H1 (cell line): Measurements from ENCODE around the gene CPED1. TPM values are rescaled to one million over a fixed set of nuclear protein-coding genes. Genes with fewer than 3 reads are reported as not detected.

Source experiments
- CTCF ChIA-PET: fragments of 300-600 bp; sonication (Branson Sonifier 250); formaldehyde crosslinking; loops from one replicate; lab custom pipeline; 2021; ENCODE audit not compliant: partially characterized antibody; lab: Charles Lee
- POLR2A ChIA-PET: fragments of 300-600 bp; sonication (Branson Sonifier 250); formaldehyde crosslinking; loops from one replicate; lab custom pipeline; 2021; ENCODE audit warnings: inconsistent platforms; ENCODE audit not compliant: partially characterized antibody; lab: Charles Lee
- DNase-seq, 2 experiments: peaks; one replicate each; pipeline versions ENCODE4 v3.0.0 to v3.0.0-alpha.2; 2010 to 2022; ENCODE audit warnings: low spot score in 2 of 2, low read depth in 1 of 2, mixed read lengths in 1 of 2
- FAIRE-seq: peaks from 2 replicates; lab custom pipeline; 2011; peaks lifted over from hg19 to GRCh38; lab: Jason Lieb, UNC
- H2AFZ ChIP-seq: 2 replicates; pipeline ENCODE4 v1.8.1; 2012; ENCODE audit warnings: low read length, inconsistent platforms
- H2AK5ac ChIP-seq: 2 replicates; pipeline ENCODE4 v1.6.1; 2013; ENCODE audit warnings: low read depth, low read length
- H2BK120ac ChIP-seq: replicated peaks from 2 replicates; pipeline ENCODE3; 2013; ENCODE audit warnings: low read depth, low read length, inconsistent platforms
- H2BK12ac ChIP-seq: 2 replicates; pipeline ENCODE4 v1.6.1; 2013; ENCODE audit warnings: low read depth, low read length
- H2BK15ac ChIP-seq: 2 replicates; pipeline ENCODE4 v1.6.1; 2013; ENCODE audit warnings: low read length
- H2BK20ac ChIP-seq: 2 replicates; pipeline ENCODE4 v1.6.1; 2013; ENCODE audit warnings: low read length
- H2BK5ac ChIP-seq: 2 replicates; pipeline ENCODE4 v1.6.1; 2013; ENCODE audit warnings: low read depth, low read length
- H3K14ac ChIP-seq: 2 replicates; pipeline ENCODE4 v1.6.1; 2013; ENCODE audit warnings: inconsistent platforms; ENCODE audit not compliant: insufficient read length
- H3K18ac ChIP-seq: 2 replicates; pipeline ENCODE4 v1.6.1; 2013; ENCODE audit warnings: low read length; ENCODE audit errors: extremely low read depth
- H3K23ac ChIP-seq: 2 replicates; pipeline ENCODE4 v1.6.1; 2013; ENCODE audit warnings: inconsistent platforms; ENCODE audit not compliant: insufficient read length
- H3K23me2 ChIP-seq: 2 replicates; pipeline ENCODE4 v1.6.1; 2013; ENCODE audit warnings: low read depth, low read length
- H3K27ac ChIP-seq: 2 replicates; pipeline ENCODE4 v1.6.1; 2011; ENCODE audit warnings: low read depth, low read length, inconsistent platforms
- H3K27me3 ChIP-seq, 4 experiments: replicated peaks in 1 of 4; 1 replicate in 1 of 4; 2 replicates in 3 of 4; pipeline versions ENCODE4 v1.6.1 to v1.8.1; 2011 to 2013; ENCODE audit warnings: low read length in 3 of 4, mild to moderate bottlenecking in 3 of 4, inconsistent platforms in 2 of 4, mixed read lengths in 2 of 4, moderate library complexity in 1 of 4; ENCODE audit not compliant: control insufficient read depth in 3 of 4, insufficient read depth in 3 of 4; ENCODE audit errors: extremely low read depth in 1 of 4
- H3K36me3 ChIP-seq, 4 experiments: 2 replicates each; pipeline versions ENCODE4 v1.6.1 to v1.8.1; 2011 to 2013; ENCODE audit warnings: mild to moderate bottlenecking in 4 of 4, low read length in 3 of 4, moderate library complexity in 2 of 4, control low read depth in 1 of 4, inconsistent platforms in 1 of 4; ENCODE audit not compliant: insufficient read depth in 4 of 4, control insufficient read depth in 2 of 4
- H3K4ac ChIP-seq: replicated peaks from 2 replicates; pipeline ENCODE3; 2013; ENCODE audit warnings: low read length, low read depth, mixed read lengths, inconsistent platforms; ENCODE audit not compliant: insufficient read length
- H3K4me1 ChIP-seq, 4 experiments: replicated peaks in 1 of 4; 1 replicate in 1 of 4; 2 replicates in 3 of 4; pipeline versions ENCODE4 v1.6.1 to v1.8.1; 2011 to 2013; ENCODE audit warnings: low read length in 3 of 4, inconsistent platforms in 2 of 4, mixed read lengths in 1 of 4; ENCODE audit not compliant: insufficient read depth in 4 of 4, control insufficient read depth in 3 of 4
- H3K4me2 ChIP-seq, 2 experiments: 2 replicates each; pipeline versions ENCODE4 v1.6.1 to v1.8.1; 2011 to 2013; ENCODE audit warnings: low read depth in 2 of 2, low read length in 2 of 2, control low read depth in 1 of 2, inconsistent platforms in 1 of 2, mild to moderate bottlenecking in 1 of 2; ENCODE audit not compliant: insufficient read depth in 1 of 2
- H3K4me3 ChIP-seq, 4 experiments: fragments of 200-600, 300-600 bp in 1 of 4; sonication (generic), shearing (Covaris generic), sonication (Bioruptor Twin) in 1 of 4; 2 replicates each; pipeline versions ENCODE4 v1.5.1 to v1.8.1; 2011 to 2016; ENCODE audit warnings: low read length in 4 of 4, low read depth in 3 of 4, control low read depth in 2 of 4, inconsistent platforms in 2 of 4, mild to moderate bottlenecking in 2 of 4, mixed read lengths in 1 of 4, moderate library complexity in 1 of 4; ENCODE audit not compliant: insufficient read depth in 2 of 4; ENCODE audit errors: extremely low read depth in 1 of 4
- H3K56ac ChIP-seq: replicated peaks from 2 replicates; pipeline ENCODE3; 2013; ENCODE audit warnings: low read depth, mild to moderate bottlenecking, mixed read lengths, low read length, inconsistent platforms; ENCODE audit not compliant: insufficient read length
- H3K79me1 ChIP-seq: 2 replicates; pipeline ENCODE4 v1.6.1; 2013; ENCODE audit warnings: low read depth, low read length, control low read depth
- H3K79me2 ChIP-seq, 2 experiments: 2 replicates each; pipeline versions ENCODE4 v1.6.1 to v1.8.1; 2012 to 2013; ENCODE audit warnings: low read length in 2 of 2, mild to moderate bottlenecking in 2 of 2, inconsistent platforms in 1 of 2; ENCODE audit not compliant: insufficient read depth in 2 of 2, control insufficient read depth in 1 of 2
- H3K9ac ChIP-seq, 4 experiments: replicated peaks in 1 of 4; 1 replicate in 1 of 4; 2 replicates in 3 of 4; pipeline versions ENCODE4 v1.6.1 to v1.8.1; 2011 to 2013; ENCODE audit warnings: low read depth in 3 of 4, low read length in 3 of 4, control low read depth in 2 of 4, mild to moderate bottlenecking in 2 of 4, moderate library complexity in 2 of 4, inconsistent platforms in 1 of 4; ENCODE audit errors: extremely low read depth in 1 of 4
- H3K9me3 ChIP-seq, 2 experiments: 2 replicates each; pipeline versions ENCODE4 v1.6.1 to v1.8.1; 2012 to 2013; ENCODE audit warnings: mild to moderate bottlenecking in 2 of 2, moderate library complexity in 2 of 2, control low read depth in 1 of 2, inconsistent platforms in 1 of 2, low read depth in 1 of 2, low read length in 1 of 2, mixed read lengths in 1 of 2; ENCODE audit not compliant: insufficient read depth in 2 of 2
- H4K20me1 ChIP-seq, 2 experiments: replicated peaks in 1 of 2; 2 replicates each; pipeline versions ENCODE3 to v1.8.1; 2011 to 2013; ENCODE audit warnings: inconsistent platforms in 2 of 2, low read length in 2 of 2, mild to moderate bottlenecking in 1 of 2; ENCODE audit not compliant: insufficient read depth in 2 of 2, control insufficient read depth in 1 of 2
- H4K5ac ChIP-seq: 2 replicates; pipeline ENCODE4 v1.6.1; 2013; ENCODE audit warnings: low read length, low read depth, mixed read lengths, inconsistent platforms; ENCODE audit not compliant: insufficient read length
- H4K8ac ChIP-seq: 2 replicates; pipeline ENCODE4 v1.8.0; 2013; ENCODE audit warnings: mild to moderate bottlenecking, moderate library complexity, low read length, inconsistent platforms; ENCODE audit not compliant: insufficient read depth; ENCODE audit errors: extremely low read depth
- H4K91ac ChIP-seq: replicated peaks from 2 replicates; pipeline ENCODE3; 2013; ENCODE audit warnings: low read length, mixed read lengths, inconsistent platforms; ENCODE audit not compliant: insufficient read length
- JUN ChIP-seq: IDR thresholded peaks from 2 replicates; pipeline ENCODE4 v1.6.1; 2011; ENCODE audit warnings: low read depth, mild to moderate bottlenecking, improper control_type of control experiment, low read length
- JUND ChIP-seq: IDR thresholded peaks from 2 replicates; pipeline ENCODE4 v1.6.1; 2011; ENCODE audit warnings: mild to moderate bottlenecking, improper control_type of control experiment, low read length
- KDM5A ChIP-seq: fragments of 200-600 bp; IDR thresholded peaks from 2 replicates; pipeline ENCODE4 v1.7.1; 2012; ENCODE audit warnings: mild to moderate bottlenecking, low read length, inconsistent platforms, mixed read lengths
- SIN3A ChIP-seq, 2 experiments: IDR thresholded peaks in 1 of 2; conservative IDR thresholded peaks in 1 of 2; 2 replicates each; pipeline ENCODE4 v1.6.1; 2011 to 2012; ENCODE audit warnings: low read length in 2 of 2, improper control_type of control experiment in 1 of 2, low read depth in 1 of 2, mild to moderate bottlenecking in 1 of 2
- WGBS, 2 experiments: shearing (Covaris generic) in 1 of 2; methylation state at CpG; one replicate each; pipeline versions ENCODE4 v1.1.6 to v1.1.7; 2013 to 2015; ENCODE audit warnings: low lambda C conversion rate in 2 of 2, mixed read lengths in 2 of 2, inconsistent platforms in 1 of 2, low coverage in 1 of 2, missing lambda C conversion rate in 1 of 2; ENCODE audit not compliant: insufficient replicate concordance in 2 of 2, insufficient coverage in 1 of 2, insufficient read length in 1 of 2; ENCODE audit errors: extremely low coverage in 1 of 2, missing lambda C conversion rate in 1 of 2; 5-methylcytosine and 5-hydroxymethylcytosine counted together
- polyA plus RNA-seq, 7 experiments: library from polyadenylated mRNA; depleted of rRNA in 3 of 7; stranded (reverse) in 5 of 7; unstranded in 2 of 7; fragments of >200 nt in 5 of 7; fragments of 200-250 nt in 2 of 7; gene quantifications; 1 replicate in 5 of 7; 2 replicates in 1 of 7; 4 replicates in 1 of 7; pipeline versions ENCODE4 v1.2.1 to v1.2.3, GENCODE V29; 2011 to 2013; ENCODE audit warnings: missing spikeins in 2 of 7, mixed read lengths in 2 of 7
- total RNA-seq: library from RNA; stranded (reverse); fragmentation: NEBNext Ultra II Directional; extraction: Animal tissue kit (Norgen Biotek cat#: 25700); gene quantifications from 2 replicates; pipeline ENCODE4 v1.2.1, GENCODE V29; 2021

The CPED1 gene
- total and polyA plus RNA-seq, 2 of the 8 experiments (the other 6 are each of a cell fraction or from before 2014, with no cell fraction given): 0.08 to 0.39 TPM

DNA sequence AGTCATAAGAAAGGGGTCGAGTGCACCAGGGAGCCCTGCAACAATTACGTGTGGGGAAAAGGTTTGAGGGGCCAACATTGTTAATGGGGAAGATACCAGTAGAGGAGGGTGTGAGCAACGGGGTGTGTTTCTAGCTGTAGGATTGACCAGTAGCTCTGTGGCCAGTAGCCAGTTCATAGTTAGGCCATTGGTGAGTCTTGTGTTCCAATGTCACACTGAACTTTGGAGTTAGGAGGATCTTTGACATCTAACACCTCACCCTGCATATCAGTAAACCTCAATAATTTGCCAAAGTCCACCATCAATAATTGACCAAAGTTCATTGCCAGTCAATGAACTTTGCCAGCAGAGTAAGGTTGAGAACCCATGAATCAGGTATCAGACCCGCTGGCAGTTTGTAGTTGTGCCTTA lies 168.8 kb downstream of the CPED1 start:
- no peak overlapping the region for H3K14ac ChIP-seq
- no peak overlapping the region for H3K56ac ChIP-seq
- no peak overlapping the region for H4K8ac ChIP-seq
- no peak for FAIRE-seq
- no peak overlapping the region for H3K4me3 ChIP-seq
- H3K23me2 ChIP-seq: no peaks in the 10 kb centered on the region
- no peaks in the 10 kb centered on the region for H3K79me1 ChIP-seq
- no peak overlapping the region for H2BK20ac ChIP-seq
- ChIA-PET CTCF (no interaction called here), POLR2A (no interaction called here)
- H3K4me1 ChIP-seq: no peaks in the 10 kb centered on the region
- H3K79me2 ChIP-seq: no peaks in the 10 kb centered on the region
- H3K27me3 ChIP-seq: no peaks in the 10 kb centered on the region
- no peak overlapping the region for H3K18ac ChIP-seq
- no peak overlapping the region for H2AFZ ChIP-seq
- no peak overlapping the region for H2BK120ac ChIP-seq
- no peak overlapping the region for H2BK15ac ChIP-seq
- no peak overlapping the region for H3K4me2 ChIP-seq
- H2AK5ac ChIP-seq: no peak overlapping the region
- H2BK12ac ChIP-seq: no peak overlapping the region
- H4K91ac ChIP-seq: no peak overlapping the region
- no peaks in the 10 kb centered on the region for H3K36me3 ChIP-seq
- no peak overlapping the region for H3K4ac ChIP-seq
- no peak overlapping the region for H3K27ac ChIP-seq
- no peak overlapping the region for H2BK5ac ChIP-seq
- H3K23ac ChIP-seq: no peak overlapping the region
- H3K9ac ChIP-seq: no peak overlapping the region
- WGBS, 2 experiments: 75% methylated on average over 4 of the region's 4 CpGs; no CpG with 5 or more reads in 1 of the 2 experiments
- H4K5ac ChIP-seq: no peak overlapping the region
- H4K20me1 ChIP-seq: no peaks in the 10 kb centered on the region
- TF ChIP-seq JUN: no peak
- no peak for TF ChIP-seq SIN3A (conservative IDR thresholded peaks at IDR 0.05 in 1 of 2, IDR thresholded peaks at IDR 0.05 in 1 of 2; ENCODE audit: low read depth in 1 of 2, low read length in 2 of 2)
- no peak for TF ChIP-seq KDM5A
- TF ChIP-seq JUND: no peak
- DNase-seq: no peak
- H3K9me3 ChIP-seq: no peaks in the 10 kb centered on the region
